HL-60 (cell line): ENCODE measurements around the gene ACTL6B.

Source experiments
- DNase-seq, 2 experiments: peaks; one replicate each; pipeline ENCODE4 v3.0.0-alpha.2; 2010 to 2020; ENCODE audit warnings: low read depth in 1 of 2, low spot score in 1 of 2
- H3K27ac ChIP-seq: fragments of 250-450 bp; sonication (Bioruptor Pico); replicated peaks from 2 replicates; pipeline ENCODE4 v1.5.1; 2020; ENCODE audit warnings: mild to moderate bottlenecking, moderate library complexity
- H3K27me3 ChIP-seq: fragments of 250-450 bp; sonication (Bioruptor Pico); 2 replicates; pipeline ENCODE4 v1.5.1; 2021; ENCODE audit warnings: mild to moderate bottlenecking, moderate library complexity; ENCODE audit not compliant: insufficient read depth, poor library complexity, severe bottlenecking
- H3K4me3 ChIP-seq: replicated peaks from 2 replicates; pipeline ENCODE4 v1.5.1; 2011; ENCODE audit warnings: mild to moderate bottlenecking, control low read depth, low read length; ENCODE audit not compliant: insufficient read depth
- GABPA ChIP-seq: IDR thresholded peaks from 2 replicates; pipeline ENCODE4 v1.6.1; 2012; ENCODE audit warnings: low read depth
- POLR2AphosphoS5 ChIP-seq: IDR thresholded peaks from 2 replicates; pipeline ENCODE4 v1.6.1; 2012; ENCODE audit warnings: low read depth
- SPI1 ChIP-seq: IDR thresholded peaks from 2 replicates; pipeline ENCODE4 v1.6.1; 2012; ENCODE audit warnings: low read depth, mild to moderate bottlenecking, borderline replicate concordance
- TF ChIP-seq, protein P1 (sequence below): IDR thresholded peaks from 2 replicates; pipeline ENCODE4 v1.6.1; 2012; ENCODE audit warnings: low read depth; ENCODE audit not compliant: insufficient replicate concordance
- TF ChIP-seq, protein P2 (sequence below): IDR thresholded peaks from one replicate; pipeline ENCODE4 v1.5.1; 2011; ENCODE audit warnings: low read length, control low read depth, inconsistent platforms; ENCODE audit not compliant: insufficient read depth

The ACTL6B gene

DNA sequence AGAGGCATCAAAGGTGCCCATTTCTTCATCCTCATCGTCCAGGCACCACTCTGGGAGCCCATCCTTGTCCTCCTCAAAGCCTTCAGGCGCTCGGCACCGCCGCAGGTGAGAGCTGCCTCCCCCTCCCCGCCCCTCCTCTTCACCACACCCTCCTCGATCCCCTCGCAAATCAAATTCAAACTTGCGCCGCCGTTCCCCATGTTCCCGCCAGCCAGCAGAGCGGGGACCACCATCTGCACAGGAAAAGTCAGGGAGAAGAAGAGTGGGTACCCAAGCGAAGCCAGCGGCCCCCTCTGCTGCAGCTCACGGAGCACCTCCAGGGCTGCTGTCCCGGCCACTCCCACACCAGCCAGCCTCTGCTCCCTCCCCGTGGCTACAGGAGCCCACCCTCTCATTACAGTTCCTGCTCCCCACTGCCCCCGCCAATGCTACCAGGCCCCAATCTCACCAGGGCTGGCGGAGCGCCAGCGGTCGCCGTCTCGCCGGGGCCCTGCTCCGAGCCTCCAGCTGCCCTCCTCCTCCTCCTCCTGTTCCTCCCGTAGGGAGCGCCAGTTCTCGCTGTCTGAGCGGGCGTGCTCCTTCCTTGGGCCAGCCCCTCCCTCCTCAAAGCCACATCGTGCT, 30.1 kb upstream of the ACTL6B start:
- Histone ChIP-seq H3K4me3 (no peak overlapping the region), H3K27ac (no peak overlapping the region), H3K27me3 (no peaks in the 10 kb centered on the region)
- no peak for DNase-seq
- TF ChIP-seq GABPA: no peak
- no peak for TF ChIP-seq POLR2AphosphoS5
- TF ChIP-seq, protein P1, sequence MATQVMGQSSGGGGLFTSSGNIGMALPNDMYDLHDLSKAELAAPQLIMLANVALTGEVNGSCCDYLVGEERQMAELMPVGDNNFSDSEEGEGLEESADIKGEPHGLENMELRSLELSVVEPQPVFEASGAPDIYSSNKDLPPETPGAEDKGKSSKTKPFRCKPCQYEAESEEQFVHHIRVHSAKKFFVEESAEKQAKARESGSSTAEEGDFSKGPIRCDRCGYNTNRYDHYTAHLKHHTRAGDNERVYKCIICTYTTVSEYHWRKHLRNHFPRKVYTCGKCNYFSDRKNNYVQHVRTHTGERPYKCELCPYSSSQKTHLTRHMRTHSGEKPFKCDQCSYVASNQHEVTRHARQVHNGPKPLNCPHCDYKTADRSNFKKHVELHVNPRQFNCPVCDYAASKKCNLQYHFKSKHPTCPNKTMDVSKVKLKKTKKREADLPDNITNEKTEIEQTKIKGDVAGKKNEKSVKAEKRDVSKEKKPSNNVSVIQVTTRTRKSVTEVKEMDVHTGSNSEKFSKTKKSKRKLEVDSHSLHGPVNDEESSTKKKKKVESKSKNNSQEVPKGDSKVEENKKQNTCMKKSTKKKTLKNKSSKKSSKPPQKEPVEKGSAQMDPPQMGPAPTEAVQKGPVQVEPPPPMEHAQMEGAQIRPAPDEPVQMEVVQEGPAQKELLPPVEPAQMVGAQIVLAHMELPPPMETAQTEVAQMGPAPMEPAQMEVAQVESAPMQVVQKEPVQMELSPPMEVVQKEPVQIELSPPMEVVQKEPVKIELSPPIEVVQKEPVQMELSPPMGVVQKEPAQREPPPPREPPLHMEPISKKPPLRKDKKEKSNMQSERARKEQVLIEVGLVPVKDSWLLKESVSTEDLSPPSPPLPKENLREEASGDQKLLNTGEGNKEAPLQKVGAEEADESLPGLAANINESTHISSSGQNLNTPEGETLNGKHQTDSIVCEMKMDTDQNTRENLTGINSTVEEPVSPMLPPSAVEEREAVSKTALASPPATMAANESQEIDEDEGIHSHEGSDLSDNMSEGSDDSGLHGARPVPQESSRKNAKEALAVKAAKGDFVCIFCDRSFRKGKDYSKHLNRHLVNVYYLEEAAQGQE: no peak
- TF ChIP-seq, protein P2, sequence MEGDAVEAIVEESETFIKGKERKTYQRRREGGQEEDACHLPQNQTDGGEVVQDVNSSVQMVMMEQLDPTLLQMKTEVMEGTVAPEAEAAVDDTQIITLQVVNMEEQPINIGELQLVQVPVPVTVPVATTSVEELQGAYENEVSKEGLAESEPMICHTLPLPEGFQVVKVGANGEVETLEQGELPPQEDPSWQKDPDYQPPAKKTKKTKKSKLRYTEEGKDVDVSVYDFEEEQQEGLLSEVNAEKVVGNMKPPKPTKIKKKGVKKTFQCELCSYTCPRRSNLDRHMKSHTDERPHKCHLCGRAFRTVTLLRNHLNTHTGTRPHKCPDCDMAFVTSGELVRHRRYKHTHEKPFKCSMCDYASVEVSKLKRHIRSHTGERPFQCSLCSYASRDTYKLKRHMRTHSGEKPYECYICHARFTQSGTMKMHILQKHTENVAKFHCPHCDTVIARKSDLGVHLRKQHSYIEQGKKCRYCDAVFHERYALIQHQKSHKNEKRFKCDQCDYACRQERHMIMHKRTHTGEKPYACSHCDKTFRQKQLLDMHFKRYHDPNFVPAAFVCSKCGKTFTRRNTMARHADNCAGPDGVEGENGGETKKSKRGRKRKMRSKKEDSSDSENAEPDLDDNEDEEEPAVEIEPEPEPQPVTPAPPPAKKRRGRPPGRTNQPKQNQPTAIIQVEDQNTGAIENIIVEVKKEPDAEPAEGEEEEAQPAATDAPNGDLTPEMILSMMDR: no peak
- TF ChIP-seq SPI1: no peak

DNA sequence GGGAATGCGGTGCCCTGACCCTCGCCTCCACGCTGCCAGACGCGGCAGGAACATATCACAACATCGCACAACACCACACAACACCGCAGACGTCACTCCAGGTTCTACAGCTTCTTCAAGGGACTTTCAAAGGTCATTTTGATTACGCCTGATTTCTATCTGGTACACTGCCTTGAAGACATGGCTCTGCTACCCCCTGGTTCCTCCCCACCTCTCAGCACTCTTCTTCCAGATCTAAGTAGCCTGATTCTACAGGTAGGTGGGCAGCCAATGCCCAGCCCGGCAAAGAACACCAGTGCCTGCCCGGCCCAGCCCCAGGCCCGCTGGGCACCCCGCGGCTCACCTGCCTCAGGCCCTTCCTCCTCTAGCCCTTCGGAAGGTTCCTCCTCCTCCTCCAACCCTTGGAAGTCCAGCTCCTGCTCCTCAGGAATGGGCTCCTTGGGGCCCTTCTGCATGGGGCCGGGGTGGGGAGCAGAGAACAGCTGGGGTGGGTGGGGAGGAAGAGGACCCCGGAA, 29.4 kb upstream of the ACTL6B start:
- Histone ChIP-seq H3K27me3 (no peaks in the 10 kb centered on the region), H3K4me3 (no peak overlapping the region), H3K27ac (no peak overlapping the region)
- DNase-seq: no peak
- TF ChIP-seq, protein P2: no peak
- TF ChIP-seq POLR2AphosphoS5 (no peak), GABPA (no peak), SPI1 (no peak)
- TF ChIP-seq, protein P1: no peak

DNA sequence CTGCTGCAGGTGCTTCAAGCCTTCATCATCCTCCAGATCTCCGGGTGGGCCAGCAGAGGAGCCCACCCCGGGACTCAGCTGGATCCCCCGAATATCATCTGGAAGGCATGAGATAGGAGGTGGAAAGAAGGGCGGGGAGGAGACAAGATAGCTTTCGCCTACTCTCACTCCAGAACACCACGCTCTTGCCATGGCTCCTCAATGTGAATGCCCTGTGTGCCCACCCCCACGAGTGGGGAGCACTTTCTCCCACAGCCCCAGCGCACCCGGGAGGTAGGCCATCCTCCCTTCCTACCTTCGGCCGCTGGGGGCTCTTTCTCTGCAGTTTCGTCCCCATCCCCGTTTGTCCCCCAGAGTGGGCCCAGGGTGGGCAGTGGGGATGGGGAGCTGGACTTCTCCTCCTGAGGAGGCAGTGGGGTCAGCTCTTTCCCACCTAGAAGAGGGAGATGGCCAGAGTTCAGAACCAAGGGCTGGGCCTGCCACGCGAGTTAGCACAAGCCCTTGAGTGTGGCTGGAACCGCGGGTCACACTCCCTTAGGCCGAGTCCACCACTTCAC, 28.9 kb upstream of the ACTL6B start:
- H3K27ac ChIP-seq: no peak overlapping the region

More for the DNA sequence above, 28.9 kb upstream of the ACTL6B start:
- no peaks in the 10 kb centered on the region for H3K27me3 ChIP-seq
- no peak for TF ChIP-seq POLR2AphosphoS5
- TF ChIP-seq, protein P1: no peak
- TF ChIP-seq, protein P2: no peak
- no peak for TF ChIP-seq SPI1
- no peak for TF ChIP-seq GABPA
- H3K4me3 ChIP-seq: no peak overlapping the region
- DNase-seq: no peak
